ENCODE results near the gene CD72. TPM values are rescaled to one million over a fixed set of nuclear protein-coding genes. Genes with fewer than 3 reads are reported as not detected.

The CD72 gene
- total RNA-seq, 1 experiment from 2014 or later: 1.6 TPM

DNA sequence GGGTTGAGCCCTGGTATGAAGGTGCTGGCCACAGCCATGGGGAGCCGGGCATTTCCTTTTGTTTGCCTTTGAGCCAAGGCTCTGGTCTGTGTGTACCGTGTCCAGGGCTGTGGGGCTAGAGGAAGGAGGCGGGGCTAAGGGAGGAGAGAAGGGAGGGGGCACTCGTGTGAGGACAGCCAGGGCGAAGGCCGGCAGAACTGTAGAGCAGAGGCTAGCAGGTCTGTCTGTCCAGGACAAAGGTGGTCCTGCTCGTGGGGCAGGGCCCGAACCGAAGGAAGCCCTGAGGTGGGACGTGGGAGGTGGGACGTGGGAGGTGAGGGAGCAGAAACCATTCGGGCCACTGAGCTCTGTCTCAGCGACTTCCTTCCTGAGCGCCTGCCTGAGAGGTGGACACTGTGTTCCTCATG is 54.4 kb downstream of the CD72 start:
- ChIA-PET POLR2A (no interaction called here), CTCF (no interaction called here)
- no peaks in the 10 kb centered on the region for H3K9me3 Mint-ChIP-seq (ENCODE audit: unreplicated experiment)
- H3K27me3 Mint-ChIP-seq (ENCODE audit: insufficient read depth, unreplicated experiment): no peaks in the 10 kb centered on the region
- no peak overlapping the region for H3K4me3 Mint-ChIP-seq (ENCODE audit: unreplicated experiment)
- H3K4me1 Mint-ChIP-seq (ENCODE audit: insufficient read depth, unreplicated experiment): no peaks in the 10 kb centered on the region
- no peak overlapping the region for H3K27ac Mint-ChIP-seq (ENCODE audit: low read depth, unreplicated experiment)
- BruUV-seq (replicated peaks): no TSS peak
- no peak for DNase-seq (ENCODE audit: unreplicated experiment)
- intact Hi-C loops (cut with micrococcal nuclease): no loop called here
- H3K36me3 Mint-ChIP-seq (ENCODE audit: insufficient read depth, unreplicated experiment): peaks cover 6% of the 10 kb centered on the region
- TF ChIP-seq, protein P1, sequence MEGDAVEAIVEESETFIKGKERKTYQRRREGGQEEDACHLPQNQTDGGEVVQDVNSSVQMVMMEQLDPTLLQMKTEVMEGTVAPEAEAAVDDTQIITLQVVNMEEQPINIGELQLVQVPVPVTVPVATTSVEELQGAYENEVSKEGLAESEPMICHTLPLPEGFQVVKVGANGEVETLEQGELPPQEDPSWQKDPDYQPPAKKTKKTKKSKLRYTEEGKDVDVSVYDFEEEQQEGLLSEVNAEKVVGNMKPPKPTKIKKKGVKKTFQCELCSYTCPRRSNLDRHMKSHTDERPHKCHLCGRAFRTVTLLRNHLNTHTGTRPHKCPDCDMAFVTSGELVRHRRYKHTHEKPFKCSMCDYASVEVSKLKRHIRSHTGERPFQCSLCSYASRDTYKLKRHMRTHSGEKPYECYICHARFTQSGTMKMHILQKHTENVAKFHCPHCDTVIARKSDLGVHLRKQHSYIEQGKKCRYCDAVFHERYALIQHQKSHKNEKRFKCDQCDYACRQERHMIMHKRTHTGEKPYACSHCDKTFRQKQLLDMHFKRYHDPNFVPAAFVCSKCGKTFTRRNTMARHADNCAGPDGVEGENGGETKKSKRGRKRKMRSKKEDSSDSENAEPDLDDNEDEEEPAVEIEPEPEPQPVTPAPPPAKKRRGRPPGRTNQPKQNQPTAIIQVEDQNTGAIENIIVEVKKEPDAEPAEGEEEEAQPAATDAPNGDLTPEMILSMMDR (IDR thresholded peaks at IDR 0.05; ENCODE audit: unreplicated experiment): no peak

- Mint-ChIP-seq H3K9me3 (ENCODE audit: unreplicated experiment) (no peaks in the 10 kb centered on the region), H3K4me1 (ENCODE audit: insufficient read depth, unreplicated experiment) (no peaks in the 10 kb centered on the region), H3K27me3 (ENCODE audit: insufficient read depth, unreplicated experiment) (no peaks in the 10 kb centered on the region), H3K36me3 (ENCODE audit: insufficient read depth, unreplicated experiment) (peaks cover 12% of the 10 kb centered on the region), H3K4me3 (ENCODE audit: unreplicated experiment) (no peak overlapping the region), H3K27ac (ENCODE audit: low read depth, unreplicated experiment) (no peak overlapping the region)
- intact Hi-C loops (cut with micrococcal nuclease): no loop called here
- POLR2A ChIA-PET: interaction anchor here (1.2 kb wide), 1 partner anchor 44 kb away, joined by 3 read pairs; no protein-coding TSS in a partner anchor
- CTCF ChIA-PET: interaction anchor here (0.6 to 1.2 kb wide), 3 partner anchors 9 to 121 kb away, joined by 3 to 5 read pairs (median 3); no protein-coding TSS in a partner anchor
- TF ChIP-seq, protein P1 (IDR thresholded peaks at IDR 0.05; ENCODE audit: unreplicated experiment): no peak
- DNase-seq (ENCODE audit: unreplicated experiment): no peak
- no TSS peak for BruUV-seq (replicated peaks)
These were observed 55.1 kb downstream of the CD72 start for GRCh38 chr9:35562895-35563780.

DNA sequence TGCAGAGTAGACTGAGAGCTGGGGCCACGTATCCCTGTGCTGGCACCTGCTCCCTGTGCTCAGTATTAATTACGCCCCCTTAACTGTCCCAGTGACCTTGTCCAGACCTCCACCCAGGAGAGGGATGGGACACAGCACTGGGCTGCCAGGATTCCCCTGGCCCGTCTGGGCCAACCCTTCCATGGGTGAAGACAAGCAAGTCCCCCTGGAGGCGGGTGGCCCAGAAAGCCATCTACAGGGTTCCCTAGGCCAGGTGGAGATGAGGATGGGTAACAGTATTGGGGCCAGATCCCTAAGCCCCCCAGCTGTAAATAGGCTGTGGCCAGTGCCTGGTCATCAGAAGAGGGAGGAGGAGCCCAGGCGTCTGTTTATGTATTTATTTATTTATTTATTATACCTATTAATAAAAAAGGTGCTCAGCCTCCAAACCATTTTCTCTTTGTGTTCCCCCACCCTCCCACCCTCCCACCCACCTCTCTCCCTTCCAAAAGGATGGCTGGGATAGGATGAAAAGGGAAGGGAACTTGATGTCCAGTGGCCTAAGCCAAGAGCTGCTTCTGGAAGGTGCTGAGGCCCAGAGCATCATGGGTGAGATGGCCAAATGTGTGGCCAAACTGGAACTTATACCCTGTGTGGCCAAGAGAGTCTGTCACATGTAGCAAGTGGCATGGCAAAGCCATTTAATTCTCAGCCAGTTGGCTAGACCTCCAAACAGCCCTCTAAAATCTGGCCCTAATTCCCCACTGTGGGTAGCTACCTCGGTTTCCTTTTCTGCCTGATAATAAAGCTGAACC is 56.5 kb downstream of the CD72 start:
- Mint-ChIP-seq H3K9me3 (ENCODE audit: unreplicated experiment) (no peaks in the 10 kb centered on the region), H3K27ac (ENCODE audit: low read depth, unreplicated experiment) (no peak overlapping the region), H3K27me3 (ENCODE audit: insufficient read depth, unreplicated experiment) (no peaks in the 10 kb centered on the region), H3K4me3 (ENCODE audit: unreplicated experiment) (no peak overlapping the region), H3K4me1 (ENCODE audit: insufficient read depth, unreplicated experiment) (no peaks in the 10 kb centered on the region), H3K36me3 (ENCODE audit: insufficient read depth, unreplicated experiment) (peaks cover 12% of the 10 kb centered on the region)
- DNase-seq (ENCODE audit: unreplicated experiment): no peak
- CTCF ChIA-PET: interaction anchor here (1.2 kb wide), 1 partner anchor 8 kb away, joined by 5 read pairs; no protein-coding TSS in a partner anchor
- TSS peak; percentile 23 for BruUV-seq (replicated peaks)
- intact Hi-C loops (cut with micrococcal nuclease): no loop called here
- POLR2A ChIA-PET: interaction anchor here (1.2 kb wide), 1 partner anchor 42 kb away, joined by 3 read pairs; no protein-coding TSS in a partner anchor
- TF ChIP-seq, protein P1 (IDR thresholded peaks at IDR 0.05; ENCODE audit: unreplicated experiment): no peak

Data from MCF 10A (cell line).